HG03064 (cell line): ENCODE results near the gene TRIM62.

Source experiments
- ATAC-seq: cut with Tn5 transposase; IDR thresholded peaks from one replicate; pipeline ENCODE4 v1.9.1; 2021; ENCODE audit warnings: low read depth; ENCODE audit not compliant: unreplicated experiment

TRIM62 gene

DNA sequence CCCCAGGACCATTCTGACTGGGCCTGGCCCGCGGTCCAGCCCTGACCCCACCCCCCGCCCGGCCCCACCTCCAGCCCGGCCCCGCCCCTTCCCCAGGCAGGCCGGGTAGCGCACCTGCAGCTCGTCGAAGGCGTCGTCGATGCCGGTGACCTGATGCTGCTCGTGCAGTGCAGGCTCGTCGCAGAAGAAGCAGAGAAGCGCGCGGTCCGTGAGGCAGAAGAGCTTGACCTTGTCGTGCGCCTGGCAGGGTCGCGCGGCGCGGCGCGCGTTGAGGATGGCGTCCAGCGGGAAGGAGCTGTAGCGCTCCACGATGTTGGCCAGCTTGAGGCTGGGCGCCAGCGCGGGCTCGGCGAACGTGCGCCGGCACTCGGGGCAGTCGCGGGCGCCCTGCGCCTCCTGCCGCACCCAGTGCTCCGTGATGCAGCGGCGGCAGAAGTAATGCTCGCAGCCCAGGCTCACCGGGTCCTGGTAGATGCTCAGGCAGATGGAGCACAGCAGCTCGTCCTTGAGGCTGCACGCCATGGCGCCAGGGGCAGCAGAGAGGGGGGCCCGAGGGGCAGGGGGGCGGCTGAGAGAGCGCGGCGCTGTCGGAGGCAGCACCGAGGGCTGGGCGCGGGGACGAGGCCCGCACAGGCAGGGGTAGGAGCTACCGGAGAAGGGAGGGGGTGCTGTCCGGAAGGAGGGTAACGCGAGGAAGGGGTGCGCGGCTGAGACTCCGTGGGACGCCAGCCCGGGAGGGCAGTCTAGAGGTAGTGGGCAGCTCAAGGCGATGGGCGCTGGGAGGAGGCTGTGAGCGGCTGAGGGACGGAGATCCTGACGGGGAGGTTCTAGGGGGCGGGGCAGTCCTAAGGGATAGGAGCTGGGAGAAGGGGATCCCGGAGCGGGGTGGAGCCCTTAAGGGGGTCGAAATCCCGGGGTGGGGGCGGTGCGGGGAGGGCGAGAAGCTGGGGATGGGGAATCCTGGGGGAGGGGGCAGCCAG lies 642 bp downstream of the TRIM62 start:
- ATAC-seq = peak; percentile 69

DNA sequence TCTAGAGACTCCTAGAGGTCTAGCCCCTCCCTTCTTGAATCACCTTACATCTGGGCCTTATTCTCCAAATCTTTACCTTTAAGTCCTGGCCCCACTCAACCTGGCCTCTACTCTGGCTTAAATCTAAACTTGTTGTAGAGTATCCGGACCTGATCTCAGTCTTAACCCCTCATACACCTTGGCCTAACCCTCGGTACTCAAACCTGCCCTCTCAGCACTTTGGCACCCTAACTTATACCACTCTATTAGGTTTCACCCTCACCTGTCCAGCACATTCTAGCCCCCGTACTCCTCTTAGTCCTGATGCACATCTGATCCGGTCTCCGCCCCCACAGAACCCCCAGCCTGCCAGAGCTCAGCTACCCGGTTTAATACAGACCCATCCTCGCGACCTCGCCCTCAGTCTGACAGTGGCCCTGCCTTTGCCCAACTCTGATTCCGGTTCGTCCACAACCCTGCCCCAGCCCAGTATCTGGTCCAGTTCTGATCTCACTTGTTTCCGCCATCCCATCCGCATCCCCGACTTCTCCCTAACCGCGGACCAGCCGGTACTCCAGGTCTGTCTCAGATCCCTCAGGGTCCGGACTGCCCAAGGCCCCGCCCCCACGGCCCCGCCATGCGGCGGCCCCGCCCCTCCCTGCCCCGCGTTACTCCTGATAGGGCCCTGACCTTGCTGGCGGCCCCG lies 1.5 kb downstream of the TRIM62 start:
- no peak for ATAC-seq

DNA sequence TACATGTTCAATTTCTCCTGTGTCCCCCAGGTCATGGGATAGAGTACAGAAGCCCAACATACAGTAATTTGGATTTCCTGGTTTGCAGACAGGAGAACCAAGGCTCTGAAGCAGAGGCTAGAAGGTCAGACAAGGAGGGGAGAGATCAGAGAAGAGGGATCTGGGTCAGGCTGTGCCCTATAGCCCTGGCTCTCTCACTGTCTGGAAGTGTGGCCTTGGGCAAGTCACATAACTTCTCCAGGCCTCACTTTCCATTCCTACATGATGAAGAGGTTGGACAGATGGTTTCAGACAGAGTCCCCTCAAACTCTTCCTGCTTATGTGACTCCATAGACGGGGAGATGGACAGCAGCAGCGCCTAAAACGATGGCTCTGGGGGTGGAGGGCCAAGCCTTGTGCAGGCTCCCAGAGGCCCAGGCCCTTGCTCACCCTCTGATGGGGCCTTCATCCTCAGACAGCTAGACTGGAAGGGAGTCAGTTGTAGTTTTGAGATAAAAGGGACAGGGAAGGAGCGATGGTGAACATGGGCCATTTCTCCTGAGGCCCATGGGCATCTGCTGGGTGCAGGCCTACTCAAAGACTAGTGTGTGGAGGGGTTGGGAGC lies 2.9 kb downstream of the TRIM62 start:
- ATAC-seq = no peak

DNA sequence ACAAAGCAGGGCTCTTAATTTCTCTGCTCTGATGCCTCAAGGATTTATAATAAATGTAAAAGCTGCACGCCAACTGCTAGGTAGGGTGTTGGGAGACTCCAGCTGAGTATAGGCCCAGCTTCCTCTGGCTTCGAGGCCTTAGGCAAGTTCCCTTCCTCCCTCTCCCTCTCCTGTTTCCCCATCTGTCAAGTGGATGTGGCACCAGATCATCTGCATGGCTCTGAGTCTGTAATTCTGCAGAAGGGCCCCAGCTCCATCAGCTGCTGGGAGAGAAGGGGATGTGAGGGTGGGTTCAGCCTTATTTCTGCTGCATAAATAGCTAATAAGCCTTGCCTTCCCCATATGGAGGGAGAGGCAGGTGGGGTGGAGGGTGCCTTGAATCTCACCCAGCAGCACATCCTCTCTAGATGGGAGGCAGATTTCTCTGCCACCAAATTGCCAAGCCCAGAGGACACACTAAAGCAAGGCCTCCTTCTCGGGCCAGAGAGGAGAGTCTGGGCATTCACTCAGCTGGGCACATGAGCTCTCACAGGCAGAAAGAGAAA lies 3.8 kb downstream of the TRIM62 start:
- no peak for ATAC-seq

DNA sequence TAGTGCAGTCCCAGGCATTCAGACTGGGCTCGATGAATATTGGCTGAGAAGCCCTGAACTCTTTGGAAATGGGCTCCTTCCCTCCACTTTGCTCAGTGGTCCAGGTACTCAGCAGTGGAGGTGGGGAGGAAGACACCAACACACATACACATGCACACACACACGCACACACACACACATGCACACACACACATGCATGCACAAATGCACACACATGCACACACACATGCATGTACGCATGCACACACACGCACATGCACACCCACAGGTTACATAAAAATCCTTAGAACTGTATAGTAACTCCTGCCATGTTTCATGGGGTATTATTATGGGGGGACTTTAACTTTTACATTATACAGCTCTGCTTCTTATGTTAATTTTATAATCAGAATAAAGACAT lies 5.0 kb downstream of the TRIM62 start:
- no peak for ATAC-seq

DNA sequence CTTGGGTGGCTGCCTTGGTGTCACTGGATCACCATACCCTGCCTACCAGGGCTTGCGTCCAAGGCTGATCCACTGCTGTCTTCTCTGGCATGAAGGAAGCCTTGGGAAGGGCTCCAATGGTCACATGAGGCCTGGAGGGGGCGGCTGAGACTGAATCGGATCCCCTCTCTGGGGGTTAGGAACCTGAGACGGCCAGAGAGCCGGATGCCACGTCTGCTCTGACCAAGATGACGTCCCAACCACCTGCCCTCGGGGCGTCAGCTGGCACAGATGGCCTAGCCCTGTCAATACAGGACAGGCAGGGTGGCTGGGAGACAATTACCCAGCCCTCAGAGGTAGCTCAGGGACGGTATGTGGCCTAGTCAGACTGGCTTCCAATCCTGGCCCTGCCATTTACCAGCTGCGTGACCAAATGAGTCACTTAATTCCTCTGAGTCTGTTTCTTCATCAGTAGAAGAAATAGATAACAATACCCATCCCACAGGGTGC lies 5.4 kb downstream of the TRIM62 start:
- ATAC-seq = no peak

DNA sequence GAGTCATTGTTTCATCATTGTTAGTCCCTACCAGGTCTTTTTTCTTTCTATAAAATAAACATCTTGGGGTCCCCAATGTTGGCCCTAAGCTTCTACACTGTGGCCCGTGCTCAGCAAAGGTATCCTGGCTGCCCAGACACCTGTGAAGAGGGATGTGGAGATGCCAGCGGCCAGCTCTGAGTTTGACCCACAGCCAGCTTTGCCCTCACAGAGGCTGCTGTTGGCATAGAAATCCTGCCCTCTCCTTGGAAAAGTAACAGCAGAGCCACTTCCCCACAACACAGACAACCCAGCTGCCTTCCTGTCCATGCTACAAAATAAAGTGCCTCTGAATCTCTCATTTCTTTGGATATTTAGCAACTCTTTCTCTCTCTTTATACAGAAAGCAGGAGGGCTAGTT lies 6.0 kb downstream of the TRIM62 start:
- ATAC-seq = no peak

DNA sequence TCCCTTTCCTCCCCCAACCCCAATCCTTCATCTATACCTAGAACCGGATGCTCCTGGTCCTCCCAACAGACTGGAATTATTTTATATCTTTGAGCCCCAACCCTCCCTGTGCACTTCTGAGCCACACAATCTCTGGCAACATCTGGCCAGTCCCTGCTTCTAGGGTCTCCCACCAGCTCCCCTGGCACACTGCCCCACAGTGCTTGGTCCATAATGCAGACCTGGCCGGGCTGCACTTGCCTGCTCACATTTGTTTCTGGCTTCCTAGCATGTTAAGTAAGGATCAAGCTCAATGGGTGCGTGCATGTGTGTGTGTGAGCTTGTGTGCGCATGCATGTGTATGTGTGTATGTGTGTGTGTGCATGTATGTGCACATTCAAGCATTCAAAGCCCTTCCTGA lies 8.8 kb downstream of the TRIM62 start:
- ATAC-seq = no peak

DNA sequence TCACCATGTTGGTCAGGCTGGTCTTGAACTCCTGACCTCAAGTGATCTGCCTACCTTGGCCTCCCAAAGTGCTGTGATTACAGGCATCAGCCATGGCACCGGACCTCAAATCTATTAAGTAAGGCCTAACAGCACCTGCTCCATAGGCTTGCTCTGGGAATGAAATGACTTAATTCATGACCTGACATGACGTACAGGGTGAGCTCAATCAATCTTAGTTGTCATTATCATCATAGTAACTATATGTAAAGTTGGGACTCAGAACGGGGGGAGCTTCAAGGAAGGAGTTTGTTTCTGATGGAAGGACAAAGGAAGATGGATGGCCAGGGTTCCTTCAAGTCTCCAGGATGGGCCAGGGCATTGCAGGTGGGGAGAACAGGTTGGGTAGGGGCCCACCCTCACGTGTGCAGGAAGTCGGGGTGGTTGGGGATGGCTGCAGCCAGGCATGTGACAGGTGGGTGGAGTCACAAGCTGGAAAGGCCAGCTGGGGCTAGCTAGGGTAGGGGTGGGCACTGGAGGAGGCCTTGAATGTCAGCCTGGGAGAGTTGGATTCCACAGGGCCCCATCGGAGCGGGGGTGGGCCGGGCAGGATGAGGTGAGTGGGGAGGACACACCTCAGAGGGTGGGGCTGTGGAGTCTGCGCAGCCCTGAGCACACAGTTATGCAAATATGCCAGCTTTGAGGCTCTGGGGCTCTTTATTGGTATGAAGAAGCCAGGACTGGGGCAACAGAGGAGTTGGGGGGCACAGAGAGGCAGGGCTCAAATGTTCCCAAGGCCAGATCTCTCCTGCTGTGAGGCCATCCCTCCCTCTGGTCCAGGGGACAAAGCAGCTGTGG lies 9.6 kb downstream of the TRIM62 start:
- ATAC-seq = no peak

DNA sequence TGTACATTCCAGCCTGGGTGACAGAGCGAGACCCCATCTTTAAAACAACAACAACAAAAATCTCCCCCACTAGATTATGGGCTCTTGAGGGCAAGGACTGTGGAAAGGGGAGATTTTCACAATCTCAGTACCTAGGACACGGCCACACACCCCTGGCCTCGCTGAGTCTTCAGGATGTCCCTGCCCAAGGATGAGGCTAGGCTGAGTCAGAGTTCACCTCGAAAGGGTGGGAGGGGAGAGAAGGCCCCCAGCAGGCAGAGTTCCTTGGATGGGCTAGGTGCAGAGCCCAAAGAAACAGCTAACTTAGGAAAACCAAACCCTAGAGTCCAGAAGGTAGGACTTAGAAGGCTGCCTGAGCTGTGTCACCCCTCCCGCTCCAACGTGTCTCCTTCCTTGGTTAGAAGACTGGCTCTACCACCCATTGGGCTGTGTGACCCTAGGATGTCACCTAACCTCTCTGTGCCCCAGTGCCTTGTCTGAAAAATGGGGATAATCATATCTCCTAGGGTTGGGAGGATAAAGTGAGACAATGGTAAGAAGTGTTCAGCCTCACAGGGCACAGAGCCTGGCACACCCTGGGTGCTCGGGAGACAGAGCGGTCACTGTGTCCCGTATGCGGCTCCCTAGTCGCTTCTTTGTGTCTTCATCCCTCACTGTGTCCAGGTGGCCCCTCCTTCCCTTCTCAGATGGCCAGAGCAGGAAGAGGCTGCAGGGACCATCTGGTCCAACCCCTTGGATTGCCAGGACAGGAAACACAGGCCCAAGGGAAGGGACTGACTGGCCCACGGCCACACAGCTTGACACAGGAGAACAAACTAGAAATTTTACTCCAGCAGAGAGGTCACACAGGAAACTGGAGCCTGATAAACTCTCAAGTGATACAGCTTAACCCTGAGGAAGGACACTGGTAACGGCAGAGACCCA lies 11.2 kb downstream of the TRIM62 start:
- ATAC-seq = no peak

DNA sequence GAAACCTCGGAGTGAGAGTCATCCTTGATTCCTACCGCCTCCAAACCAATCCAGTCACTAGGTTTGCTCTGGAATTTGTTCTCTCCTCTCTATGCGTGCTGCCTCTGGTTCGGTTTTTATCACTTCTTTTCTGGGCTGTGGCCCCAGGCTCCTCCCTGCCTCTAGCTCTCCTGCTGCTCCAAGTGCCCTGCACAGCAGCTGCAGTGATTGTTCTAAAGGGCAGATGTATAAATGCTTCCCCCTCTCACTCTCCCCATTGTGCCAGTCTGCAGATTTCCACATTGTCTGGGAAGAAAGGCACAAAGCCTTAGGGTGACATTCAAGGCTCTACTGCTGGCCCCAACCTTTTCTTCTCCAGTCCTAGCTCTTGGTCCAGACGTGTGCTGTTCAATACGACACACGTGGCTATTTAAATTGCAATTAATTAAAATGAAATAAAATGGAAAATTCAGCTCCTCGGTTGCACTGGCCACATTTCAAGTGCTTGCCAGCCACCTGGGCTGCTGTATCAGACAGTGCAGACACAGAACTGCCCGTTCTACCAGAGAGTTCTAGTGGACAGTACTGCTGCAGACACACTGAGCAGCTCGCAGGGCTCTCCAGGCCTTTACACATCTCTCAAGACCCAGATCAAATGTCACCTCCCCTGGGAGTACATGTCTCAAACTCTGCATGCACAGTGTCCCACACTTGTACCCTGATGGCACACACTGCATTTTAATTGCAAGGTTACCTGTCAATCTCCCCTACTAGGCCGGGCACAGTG lies 12.4 kb downstream of the TRIM62 start:
- no peak for ATAC-seq

DNA sequence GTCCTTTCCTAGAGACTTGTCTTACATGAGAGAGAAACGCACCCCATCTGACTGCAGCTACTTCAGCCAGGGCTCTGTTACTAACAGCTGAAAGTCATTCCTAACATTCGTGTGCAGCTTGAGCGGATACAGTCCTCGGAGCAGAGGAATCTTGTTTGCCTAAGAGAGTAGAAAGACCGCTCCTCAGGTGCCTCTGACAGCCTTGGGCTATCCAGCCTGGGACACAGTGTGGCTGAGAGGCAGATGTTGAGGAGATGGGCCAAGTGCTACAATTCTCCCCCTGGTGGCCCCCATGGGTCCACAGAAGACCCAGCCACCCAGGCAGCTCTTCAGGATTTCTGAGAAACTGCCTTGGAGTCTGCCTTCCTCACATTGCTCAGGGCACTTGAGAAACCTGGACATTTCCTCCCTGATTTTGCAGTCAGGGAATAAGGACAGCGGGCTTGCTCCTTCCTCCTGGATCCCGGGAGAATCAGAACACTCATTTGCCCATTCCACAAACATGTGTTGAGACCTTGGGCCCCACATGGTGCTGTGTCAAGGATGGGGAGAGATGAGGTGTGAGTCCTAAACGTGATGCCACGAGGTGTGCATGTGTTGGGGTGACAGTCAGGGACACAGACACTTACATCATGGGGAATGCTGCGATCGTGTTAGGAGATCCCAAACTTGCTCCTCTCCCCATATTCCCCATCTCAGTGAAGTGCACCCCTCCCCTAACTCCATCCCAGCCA lies 13.1 kb downstream of the TRIM62 start:
- ATAC-seq = no peak

DNA sequence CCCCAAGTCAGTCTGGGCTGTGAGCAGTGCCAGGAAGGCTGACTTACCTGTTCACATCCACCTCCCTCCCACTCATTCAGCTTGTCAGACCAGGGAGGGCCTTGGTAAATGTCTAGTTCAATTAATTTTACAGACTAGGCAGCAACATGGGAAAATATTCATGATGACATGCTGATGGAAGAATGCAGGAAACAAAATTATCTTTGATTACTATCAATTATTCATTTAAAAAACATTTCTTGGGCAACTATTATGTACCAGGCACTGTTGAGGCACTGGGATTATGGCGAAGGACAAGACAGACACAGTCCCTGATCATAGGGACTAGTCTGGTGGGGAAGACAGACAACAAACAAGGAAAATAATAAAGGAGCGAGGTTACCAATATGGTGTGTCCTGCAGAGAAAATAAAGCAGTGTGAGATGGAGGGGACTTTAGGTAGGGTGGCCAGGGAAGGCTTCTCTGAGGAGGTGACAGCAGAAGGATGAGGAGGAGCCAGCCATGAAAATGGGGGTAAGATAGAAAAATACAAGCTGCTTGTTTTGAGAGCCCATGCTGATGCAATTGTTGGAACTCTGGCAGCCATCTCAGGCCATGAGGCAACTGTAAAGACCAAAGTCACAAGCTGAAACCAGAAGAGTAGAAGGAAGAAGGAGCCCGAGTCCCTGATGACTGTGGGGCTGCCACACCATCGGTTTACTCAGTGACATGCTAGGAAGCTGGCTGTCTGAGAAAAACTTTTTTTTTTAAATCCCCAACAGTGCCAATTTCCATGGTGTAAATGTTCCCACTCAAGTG lies 14.0 kb downstream of the TRIM62 start:
- no peak for ATAC-seq

DNA sequence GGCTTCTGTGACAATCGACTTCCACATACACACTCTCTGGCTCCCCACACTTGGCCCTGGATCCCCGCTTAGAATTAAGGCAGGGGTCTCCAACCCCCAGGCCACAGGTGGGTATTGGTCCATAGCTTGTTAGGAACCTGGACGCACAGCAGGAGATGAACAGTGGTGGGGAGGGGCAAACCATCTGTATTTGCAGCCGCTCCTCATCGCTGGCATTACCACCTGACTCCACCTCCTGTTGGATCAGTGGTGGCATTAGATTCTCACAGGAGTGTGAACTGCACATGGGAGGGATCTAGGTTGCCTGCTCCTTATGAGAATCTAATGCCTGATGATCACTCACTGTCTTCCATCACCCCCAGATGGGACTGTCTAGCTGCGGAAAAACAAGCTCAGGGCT lies 16.0 kb downstream of the TRIM62 start:
- no peak for ATAC-seq

DNA sequence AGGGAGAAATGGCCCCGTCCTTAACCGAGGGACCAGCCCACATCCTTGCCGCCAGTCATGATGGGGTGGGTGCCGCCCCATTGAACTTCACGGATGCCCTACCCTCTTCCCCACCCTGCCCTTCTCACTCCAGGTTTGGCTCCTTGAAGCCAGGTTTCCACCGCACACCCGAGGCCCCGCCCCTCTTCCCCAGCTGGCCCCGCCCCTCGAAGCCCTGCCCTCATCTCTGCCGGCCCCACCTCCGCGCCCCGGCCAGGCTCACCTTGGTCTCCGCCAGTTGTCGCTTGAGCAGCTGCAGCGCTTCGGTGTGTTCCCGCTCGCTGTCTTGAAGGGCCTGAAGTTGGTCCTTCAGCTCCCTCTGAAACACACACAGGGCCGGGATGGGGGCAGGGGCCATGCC lies 16.6 kb downstream of the TRIM62 start:
- no peak for ATAC-seq

DNA sequence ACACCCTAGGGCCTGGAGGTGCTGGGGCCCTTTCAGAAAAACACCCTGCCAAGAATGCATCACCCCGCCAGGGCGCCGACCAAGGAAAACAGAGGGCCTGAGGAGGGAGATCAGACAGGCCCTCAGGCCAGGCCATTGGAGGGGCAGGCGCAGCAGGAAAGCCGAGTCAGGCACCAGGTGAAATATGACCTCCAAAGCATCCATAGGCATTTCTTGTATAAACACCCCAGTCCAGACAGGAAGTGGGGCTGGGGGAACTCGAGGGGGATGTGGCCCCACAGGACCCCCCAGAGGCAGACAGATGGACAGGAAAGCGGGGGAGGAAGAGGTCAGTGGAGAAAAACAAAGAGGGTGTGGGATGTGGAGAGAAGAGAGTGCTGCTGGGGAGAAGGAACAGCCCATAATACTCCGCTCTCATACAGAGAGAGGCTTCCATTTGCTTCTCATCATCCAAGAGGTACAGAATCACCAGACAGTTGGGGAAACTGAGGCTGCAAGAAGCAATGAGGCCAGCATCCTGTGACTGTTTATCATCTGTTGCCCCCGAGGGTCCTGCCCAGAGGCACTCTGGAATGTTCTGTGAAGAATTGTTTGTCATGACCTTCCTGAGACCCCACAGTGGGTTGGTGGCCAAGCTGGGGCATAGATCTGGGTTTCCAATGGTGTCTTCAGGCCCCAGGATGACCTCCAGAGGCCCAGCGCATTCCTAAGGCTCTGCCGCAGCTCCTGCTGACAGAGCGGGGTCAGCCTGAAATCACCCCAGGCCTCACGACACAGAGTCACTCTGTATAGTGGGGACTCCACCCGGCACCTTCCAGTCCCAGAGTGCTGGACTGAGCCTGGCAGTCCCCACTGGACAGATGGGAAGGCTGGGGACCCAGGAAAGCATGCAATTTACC lies 18.0 kb downstream of the TRIM62 start:
- no peak for ATAC-seq
